ENCODE results near the gene LRGUK. TPM values are rescaled to one million over a fixed set of nuclear protein-coding genes. Genes with fewer than 3 reads are reported as not detected.

Gene LRGUK
- total RNA-seq, 1 donor from 2014 or later = 2.0 TPM

DNA sequence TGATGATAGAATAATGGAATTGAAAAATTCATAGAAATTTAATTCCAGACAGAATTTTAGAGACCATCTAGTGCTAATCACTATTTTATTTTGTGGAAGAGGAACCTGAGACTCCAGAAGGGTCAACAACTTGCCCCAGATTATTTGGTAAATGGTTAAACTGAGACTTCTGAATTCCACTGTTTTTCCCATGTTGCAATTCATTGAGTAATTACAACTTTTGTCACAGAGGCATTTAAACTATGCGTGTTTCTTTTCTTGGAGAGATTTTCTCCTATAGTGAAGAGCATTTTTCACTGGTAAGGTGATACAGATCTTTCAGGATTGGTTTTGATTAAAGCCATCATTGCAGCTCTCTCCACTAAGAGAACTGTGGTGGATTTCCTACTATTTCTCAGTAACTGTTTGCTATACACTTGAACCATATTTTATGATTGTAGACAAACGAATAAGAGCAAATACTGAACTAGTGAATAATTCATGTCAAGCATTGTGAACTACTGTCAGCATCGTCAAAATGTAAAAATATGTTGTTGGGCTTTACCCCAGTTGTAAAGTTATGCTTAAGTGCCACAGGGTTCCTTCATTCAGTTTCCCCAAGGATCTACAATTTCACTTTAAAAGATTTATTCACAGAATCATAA is 26.5 kb downstream of the LRGUK start:
- H3K36me3 Mint-ChIP-seq = no peaks in the 10 kb centered on the region
- no peak overlapping the region for H3K27ac Mint-ChIP-seq

DNA sequence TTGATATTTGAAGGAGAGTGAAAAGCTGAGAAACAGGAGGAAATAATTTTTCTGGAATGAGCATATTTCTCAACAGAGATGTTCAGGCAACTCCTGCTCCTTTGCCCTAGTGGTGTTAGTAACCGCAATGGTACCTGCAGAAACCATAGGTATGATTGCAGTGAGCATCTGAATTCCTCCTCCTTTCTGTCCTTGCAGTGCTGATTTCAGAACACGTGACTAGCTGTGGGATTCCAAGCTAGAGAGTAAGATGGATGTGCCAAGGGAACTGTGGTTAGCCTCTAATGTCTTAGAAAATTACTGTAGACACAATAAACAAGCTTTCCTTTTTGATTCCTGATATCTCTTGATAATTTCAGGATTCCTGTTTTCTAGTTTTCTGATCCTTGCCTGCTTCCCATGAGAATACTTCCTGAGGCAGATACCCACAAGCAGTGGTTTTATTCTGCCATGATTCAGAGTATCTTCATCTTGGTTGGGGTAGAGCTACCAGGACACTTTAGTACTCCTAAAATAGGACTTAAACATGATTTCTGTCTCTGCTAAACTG is 27.5 kb downstream of the LRGUK start:
- Mint-ChIP-seq H3K27me3 (no peaks in the 10 kb centered on the region), H3K9me3 (no peaks in the 10 kb centered on the region), H3K36me3 (no peaks in the 10 kb centered on the region), H3K4me1 (ENCODE audit: unreplicated experiment) (peaks cover 7% of the 10 kb centered on the region), H3K27ac (no peak overlapping the region), H3K4me3 (no peak overlapping the region)
- TF ChIP-seq, protein P1, sequence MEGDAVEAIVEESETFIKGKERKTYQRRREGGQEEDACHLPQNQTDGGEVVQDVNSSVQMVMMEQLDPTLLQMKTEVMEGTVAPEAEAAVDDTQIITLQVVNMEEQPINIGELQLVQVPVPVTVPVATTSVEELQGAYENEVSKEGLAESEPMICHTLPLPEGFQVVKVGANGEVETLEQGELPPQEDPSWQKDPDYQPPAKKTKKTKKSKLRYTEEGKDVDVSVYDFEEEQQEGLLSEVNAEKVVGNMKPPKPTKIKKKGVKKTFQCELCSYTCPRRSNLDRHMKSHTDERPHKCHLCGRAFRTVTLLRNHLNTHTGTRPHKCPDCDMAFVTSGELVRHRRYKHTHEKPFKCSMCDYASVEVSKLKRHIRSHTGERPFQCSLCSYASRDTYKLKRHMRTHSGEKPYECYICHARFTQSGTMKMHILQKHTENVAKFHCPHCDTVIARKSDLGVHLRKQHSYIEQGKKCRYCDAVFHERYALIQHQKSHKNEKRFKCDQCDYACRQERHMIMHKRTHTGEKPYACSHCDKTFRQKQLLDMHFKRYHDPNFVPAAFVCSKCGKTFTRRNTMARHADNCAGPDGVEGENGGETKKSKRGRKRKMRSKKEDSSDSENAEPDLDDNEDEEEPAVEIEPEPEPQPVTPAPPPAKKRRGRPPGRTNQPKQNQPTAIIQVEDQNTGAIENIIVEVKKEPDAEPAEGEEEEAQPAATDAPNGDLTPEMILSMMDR (conservative IDR thresholded peaks at IDR 0.05) = no peak
- no peak for DNase-seq (ENCODE audit: extremely low spot score, unreplicated experiment)

More for the DNA sequence above, 26.5 kb downstream of the LRGUK start:
- Mint-ChIP-seq H3K4me1 (ENCODE audit: unreplicated experiment) (peaks cover 7% of the 10 kb centered on the region), H3K27me3 (no peaks in the 10 kb centered on the region), H3K4me3 (no peak overlapping the region), H3K9me3 (no peaks in the 10 kb centered on the region)
- no peak for DNase-seq (ENCODE audit: extremely low spot score, unreplicated experiment)
- TF ChIP-seq, protein P1 (conservative IDR thresholded peaks at IDR 0.05) = no peak

DNA sequence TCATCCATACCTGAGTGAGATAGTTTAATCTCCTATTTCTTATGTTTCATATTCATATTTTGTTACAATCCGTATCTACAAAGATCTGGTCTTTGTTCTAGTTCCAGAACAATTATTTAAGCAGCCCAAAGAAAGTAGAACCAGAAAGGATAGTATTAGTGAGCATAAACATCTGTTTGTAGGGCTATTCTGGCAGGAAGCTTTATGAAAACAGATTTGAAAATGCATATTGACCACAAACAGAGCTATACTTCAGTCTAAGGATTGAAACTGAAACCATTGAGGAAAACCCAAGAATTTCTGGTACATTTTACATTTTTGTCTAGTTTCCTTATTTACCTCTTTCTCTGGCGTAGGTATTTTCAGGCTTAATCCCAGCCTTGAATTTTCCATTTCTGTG is 28.1 kb downstream of the LRGUK start:
- Mint-ChIP-seq H3K4me1 (ENCODE audit: unreplicated experiment) (peaks cover 7% of the 10 kb centered on the region), H3K4me3 (no peak overlapping the region), H3K27me3 (no peaks in the 10 kb centered on the region), H3K36me3 (no peaks in the 10 kb centered on the region), H3K27ac (no peak overlapping the region), H3K9me3 (no peaks in the 10 kb centered on the region)
- TF ChIP-seq, protein P1 (conservative IDR thresholded peaks at IDR 0.05) = no peak
- no peak for DNase-seq (ENCODE audit: extremely low spot score, unreplicated experiment)

DNA sequence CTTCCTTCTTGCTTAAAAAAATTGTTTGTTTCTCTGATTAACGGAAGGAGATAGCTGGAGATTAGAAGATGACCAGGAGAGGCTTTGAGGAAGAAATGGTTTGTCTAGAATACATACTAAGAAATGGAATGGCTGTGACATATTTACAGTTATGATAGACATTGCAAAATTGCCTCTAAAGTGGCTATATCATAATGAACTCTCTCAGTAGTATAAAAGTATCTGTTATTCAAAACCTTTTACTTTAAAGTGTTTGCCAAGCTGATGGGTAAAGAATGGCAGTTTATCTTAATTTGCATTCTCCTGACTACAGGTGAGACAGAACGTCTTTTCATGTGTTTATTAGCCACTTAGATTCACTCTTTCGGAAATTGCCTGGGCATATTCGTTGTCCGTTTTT is 28.7 kb downstream of the LRGUK start:
- Mint-ChIP-seq H3K27ac (no peak overlapping the region), H3K27me3 (no peaks in the 10 kb centered on the region), H3K4me3 (no peak overlapping the region), H3K36me3 (no peaks in the 10 kb centered on the region), H3K4me1 (ENCODE audit: unreplicated experiment) (peaks cover 7% of the 10 kb centered on the region), H3K9me3 (no peaks in the 10 kb centered on the region)
- DNase-seq (ENCODE audit: extremely low spot score, unreplicated experiment) = no peak
- TF ChIP-seq, protein P1 (conservative IDR thresholded peaks at IDR 0.05) = no peak

DNA sequence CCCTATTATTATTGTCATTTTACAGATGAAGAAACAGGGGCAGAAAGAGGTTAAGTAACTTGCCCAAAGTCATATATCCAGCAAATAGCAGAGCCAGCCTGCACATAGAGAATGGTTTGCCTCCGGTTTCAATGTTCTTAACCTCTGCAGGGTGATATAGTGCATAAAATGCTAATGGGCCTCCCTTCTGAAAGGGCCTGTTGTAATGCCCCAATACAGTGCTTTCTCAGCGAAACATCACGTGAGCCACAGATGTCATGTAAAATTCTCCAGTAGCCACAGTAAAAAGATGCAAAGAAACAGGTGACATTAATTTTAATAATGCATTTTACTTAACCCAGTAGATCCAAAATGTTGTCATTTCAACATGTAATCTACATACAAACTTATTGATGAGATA is 38.1 kb downstream of the LRGUK start:
- Mint-ChIP-seq H3K36me3 (no peaks in the 10 kb centered on the region), H3K4me1 (ENCODE audit: unreplicated experiment) (no peaks in the 10 kb centered on the region), H3K27ac (no peak overlapping the region), H3K4me3 (no peak overlapping the region), H3K9me3 (no peaks in the 10 kb centered on the region), H3K27me3 (no peaks in the 10 kb centered on the region)
- DNase-seq (ENCODE audit: extremely low spot score, unreplicated experiment) = no peak
- TF ChIP-seq, protein P1 (conservative IDR thresholded peaks at IDR 0.05) = no peak

Measured in type B pancreatic cell (in vitro differentiated cells).